Endometrial microvascular endothelial cells (primary cell): ENCODE data around the gene CCP110. TPM values are rescaled to one million over a fixed set of nuclear protein-coding genes. Genes with fewer than 3 reads are reported as not detected.

Experiments used
- in situ Hi-C: cut with HindIII; loops from 2 replicates; pipeline ENCODE4 v1.10.0; 2017; ENCODE audit warnings: low sequenced_read_pairs, low pct_unique_long_range_greater_than_20kb; ENCODE audit errors: inconsistent ontology term
- total RNA-seq: library from RNA; depleted of rRNA; stranded (reverse); fragments of >200 nt; gene quantifications from one replicate; pipeline ENCODE4 v1.2.3, GENCODE V29; 2015; ENCODE audit errors: inconsistent ontology term

Gene CCP110
- 6.4 TPM for total RNA-seq

GRCh38 chr16:19523559-19524355, at the start of gene CCP110:
Gene CCP110 (plus strand): TSS chr16:19523942. CDS start chr16:19527882, 3,940 bp downstream.
- in situ Hi-C loops: no loop called here

- in situ Hi-C loops: no loop called here
These were observed 49.1 kb upstream of the CCP110 start for GRCh38 chr16:19474617-19475016.

GRCh38 chr16:19478505-19478904, 45.2 kb upstream of the CCP110 start:
- in situ Hi-C loops: no loop called here

- in situ Hi-C loops: no loop called here
These were observed 44.4 kb upstream of the CCP110 start for GRCh38 chr16:19479302-19479721.

GRCh38 chr16:19481296-19481695, 42.4 kb upstream of the CCP110 start:
- in situ Hi-C loops: no loop called here

GRCh38 chr16:19481769-19482168, 42.0 kb upstream of the CCP110 start:
- in situ Hi-C loops: no loop called here

- in situ Hi-C loops: no loop called here
These were observed 41.5 kb upstream of the CCP110 start for GRCh38 chr16:19482291-19482690.

GRCh38 chr16:19484096-19484495, 39.6 kb upstream of the CCP110 start:
- in situ Hi-C loops: no loop called here

GRCh38 chr16:19485611-19486010, 38.1 kb upstream of the CCP110 start:
- in situ Hi-C loops: no loop called here

GRCh38 chr16:19486051-19486450, 37.7 kb upstream of the CCP110 start:
- in situ Hi-C loops: no loop called here

GRCh38 chr16:19486750-19487325, 36.9 kb upstream of the CCP110 start:
- in situ Hi-C loops: no loop called here

GRCh38 chr16:19488213-19488640, 35.5 kb upstream of the CCP110 start:
- in situ Hi-C loops: no loop called here

GRCh38 chr16:19490619-19491018, 33.1 kb upstream of the CCP110 start:
- in situ Hi-C loops: no loop called here

GRCh38 chr16:19497176-19497575, 26.6 kb upstream of the CCP110 start:
- in situ Hi-C loops: no loop called here

- in situ Hi-C loops: no loop called here
These were observed 24.7 kb upstream of the CCP110 start for GRCh38 chr16:19499006-19499405.

GRCh38 chr16:19499481-19499880, 24.3 kb upstream of the CCP110 start:
- in situ Hi-C loops: no loop called here

GRCh38 chr16:19502395-19503131, 21.2 kb upstream of the CCP110 start:
- in situ Hi-C loops: no loop called here

GRCh38 chr16:19503461-19504075, 20.2 kb upstream of the CCP110 start:
- in situ Hi-C loops: no loop called here

- in situ Hi-C loops: no loop called here
These were observed 18.0 kb upstream of the CCP110 start for GRCh38 chr16:19505600-19506303.
